Thymus (tissue), 11 donors: ENCODE data around the gene GFOD1. TPM values are rescaled to one million over a fixed set of nuclear protein-coding genes. Genes with fewer than 3 reads are reported as not detected.

Experiments used
- DNase-seq, 9 donors: peaks; one replicate each; pipeline ENCODE4 v3.0.0-alpha.2; 2013; ENCODE audit warnings: low spot score in 9 of 9, low read depth in 6 of 9, missing footprints in 1 of 9
- H3K27ac ChIP-seq, 2 donors: one replicate each; pipeline ENCODE4 v1.5.1; 2013; ENCODE audit warnings: control low read depth in 1 of 2, low read depth in 1 of 2, low read length in 1 of 2, mild to moderate bottlenecking in 1 of 2, moderate library complexity in 1 of 2
- H3K27me3 ChIP-seq, 2 donors: one replicate each; pipeline ENCODE4 v1.5.1; 2013; ENCODE audit warnings: low read length in 1 of 2; ENCODE audit not compliant: control insufficient read depth in 2 of 2, insufficient read depth in 1 of 2
- H3K36me3 ChIP-seq, 2 donors: one replicate each; pipeline ENCODE4 v1.5.1; 2013; ENCODE audit warnings: low read length in 1 of 2, mild to moderate bottlenecking in 1 of 2, moderate library complexity in 1 of 2; ENCODE audit not compliant: control insufficient read depth in 2 of 2, insufficient read depth in 2 of 2
- H3K4me1 ChIP-seq, 2 donors: one replicate each; pipeline ENCODE4 v1.5.1; 2013; ENCODE audit warnings: low read length in 2 of 2; ENCODE audit not compliant: control insufficient read depth in 2 of 2, insufficient read depth in 2 of 2
- H3K4me3 ChIP-seq, 2 donors: one replicate each; pipeline ENCODE4 v1.5.1; 2013; ENCODE audit warnings: low read length in 2 of 2, control low read depth in 1 of 2, mild to moderate bottlenecking in 1 of 2
- H3K9me3 ChIP-seq, 2 donors: one replicate each; pipeline ENCODE4 v1.5.1; 2013; ENCODE audit warnings: low read length in 1 of 2, mild to moderate bottlenecking in 1 of 2; ENCODE audit not compliant: control insufficient read depth in 2 of 2, insufficient read depth in 1 of 2
- WGBS: extraction: QIAGEN DNeasy Blood & Tissue Kit; methylation state at CpG from one replicate; pipeline ENCODE4 v1.1.7; 2013; 5-methylcytosine and 5-hydroxymethylcytosine counted together
- polyA plus RNA-seq: library from polyadenylated mRNA; stranded (reverse); fragments of 200-250 nt; gene quantifications from one replicate; pipeline ENCODE4 v1.2.3, GENCODE V29; 2013
- total RNA-seq: library from RNA; stranded (reverse); fragments of 120-200 nt; gene quantifications from one replicate; pipeline ENCODE4 v1.2.4, GENCODE V29; 2013
- donor health status: healthy.

The GFOD1 gene
- total and polyA plus RNA-seq, 2 donors, result 4.7 to 8.1 TPM

DNA sequence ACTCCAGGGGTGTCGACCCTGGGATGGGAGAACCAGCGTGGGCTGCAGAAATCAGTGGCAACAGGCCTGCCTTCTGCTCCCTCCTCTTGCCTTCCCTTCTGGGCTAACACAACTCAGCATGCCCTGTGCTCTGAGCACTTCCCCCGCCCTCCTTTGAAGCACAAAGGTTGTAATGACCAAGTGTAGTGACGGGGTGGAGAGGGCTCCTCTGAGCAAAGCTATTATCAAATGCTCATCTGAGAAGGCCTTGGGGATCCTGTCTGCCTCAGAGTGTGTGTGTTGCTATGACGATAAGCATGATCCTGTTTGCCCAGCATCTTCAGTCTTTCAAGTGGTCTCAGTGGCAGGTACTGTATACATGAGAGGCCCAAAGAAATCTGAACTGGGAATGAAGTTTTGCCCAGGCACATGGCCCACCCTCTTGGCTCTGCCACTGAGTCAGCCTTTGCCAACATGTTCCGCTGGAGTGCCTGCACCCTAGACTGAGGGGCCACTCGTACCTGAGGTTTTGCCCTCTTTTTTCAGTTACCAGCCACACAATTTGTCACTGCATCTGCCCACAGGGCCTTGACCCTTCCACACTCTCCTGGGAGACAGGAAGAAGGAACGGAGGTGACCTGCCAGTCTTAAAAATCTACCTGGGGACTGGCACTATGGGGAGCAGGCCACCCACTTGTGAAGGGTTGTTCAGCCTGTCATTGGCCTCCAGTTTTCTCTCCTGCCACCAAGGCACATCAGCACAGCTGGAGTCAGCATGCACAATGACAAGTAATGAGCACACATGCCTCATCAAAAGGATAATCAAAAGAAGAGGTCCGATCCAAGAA lies 74.5 kb downstream of the GFOD1 start:
- no peaks in the 10 kb centered on the region for H3K27me3 ChIP-seq
- peaks cover 0 to 2% of the 10 kb centered on the region in 2 donors for H3K4me1 ChIP-seq
- DNase-seq, result no peak
- no peaks in the 10 kb centered on the region for H3K9me3 ChIP-seq
- no peaks in the 10 kb centered on the region for H3K36me3 ChIP-seq
- H3K4me3 ChIP-seq, result no peak overlapping the region
- WGBS, result 93% methylated on average over 9 of the region's 9 CpGs
- no peak overlapping the region for H3K27ac ChIP-seq

DNA sequence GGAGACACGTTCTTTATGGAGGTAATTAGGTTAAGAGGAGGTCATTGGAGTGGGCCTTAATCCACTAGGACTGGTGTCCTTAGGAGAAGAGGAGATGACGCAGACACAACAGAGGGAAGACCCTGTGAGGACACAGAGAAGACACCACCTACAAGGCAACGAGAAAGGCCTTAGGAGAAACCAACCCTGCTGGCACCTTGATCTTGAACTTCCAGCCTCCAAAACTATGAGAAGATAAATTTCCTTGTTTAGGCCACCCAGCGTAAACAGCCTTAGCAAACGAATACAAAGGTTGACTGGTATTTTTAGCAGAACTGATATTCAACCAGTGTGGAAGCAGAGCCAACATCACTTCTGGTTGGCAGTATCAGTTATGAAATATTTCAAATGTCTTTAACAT lies 75.2 kb downstream of the GFOD1 start:
- H3K4me1 ChIP-seq, result peaks cover 0 to 2% of the 10 kb centered on the region in 2 donors
- no peak for DNase-seq
- H3K27me3 ChIP-seq, result no peaks in the 10 kb centered on the region
- H3K36me3 ChIP-seq, result no peaks in the 10 kb centered on the region
- no peak overlapping the region for H3K27ac ChIP-seq
- 98% methylated on average over 5 of the region's 5 CpGs for WGBS
- H3K9me3 ChIP-seq, result no peaks in the 10 kb centered on the region
- H3K4me3 ChIP-seq, result no peak overlapping the region

DNA sequence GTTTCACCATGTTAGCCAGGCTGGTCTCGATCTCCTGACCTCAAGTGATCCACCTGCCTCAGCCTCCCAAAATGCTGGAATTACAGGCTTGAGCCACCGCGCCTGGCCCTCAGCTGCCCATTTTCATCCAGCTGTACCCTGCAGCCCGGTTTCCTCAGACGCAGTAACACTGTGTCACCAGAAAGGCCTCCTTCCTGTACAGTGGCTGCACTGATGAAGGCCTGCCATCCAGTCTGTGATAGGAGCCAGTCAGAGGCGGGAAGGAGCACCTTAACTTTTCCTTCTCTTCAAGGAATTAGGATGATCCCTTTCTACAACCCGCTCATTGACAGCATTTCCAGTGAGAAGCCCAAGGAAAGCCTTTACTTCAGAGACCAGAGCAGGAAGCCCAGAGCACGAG lies 75.9 kb downstream of the GFOD1 start:
- Histone ChIP-seq H3K27me3 (no peaks in the 10 kb centered on the region), H3K4me3 (no peak overlapping the region), H3K4me1 (peaks cover 0 to 2% of the 10 kb centered on the region in 2 donors), H3K9me3 (no peaks in the 10 kb centered on the region), H3K27ac (no peak overlapping the region), H3K36me3 (no peaks in the 10 kb centered on the region)
- DNase-seq, result no peak
- 97% methylated on average over 8 of the region's 8 CpGs for WGBS

DNA sequence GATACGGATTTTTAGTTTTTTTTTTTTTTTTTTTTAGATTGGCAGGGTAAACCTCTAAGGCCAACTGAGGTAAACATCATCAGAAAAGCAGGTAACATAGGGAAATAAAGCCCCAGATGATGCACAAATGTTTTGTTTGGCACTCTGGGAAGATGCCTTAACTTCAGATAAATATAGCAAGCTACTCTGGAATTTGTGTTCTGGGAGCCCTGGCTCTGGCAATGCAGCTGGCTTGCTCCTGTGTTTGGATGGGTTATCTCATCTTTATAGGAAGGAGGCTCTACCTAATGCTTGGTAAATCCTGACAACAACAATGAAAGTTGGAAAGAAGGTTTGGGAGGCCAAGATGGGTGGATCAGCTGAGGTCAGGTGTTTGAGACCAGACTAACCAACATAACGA lies 77.4 kb downstream of the GFOD1 start:
- no peak for DNase-seq
- WGBS, result 90% methylated on average over 2 of the region's 2 CpGs
- Histone ChIP-seq H3K27me3 (no peaks in the 10 kb centered on the region), H3K4me3 (no peak overlapping the region), H3K36me3 (no peaks in the 10 kb centered on the region), H3K9me3 (no peaks in the 10 kb centered on the region), H3K4me1 (peaks cover 0 to 2% of the 10 kb centered on the region in 2 donors), H3K27ac (no peak overlapping the region)

DNA sequence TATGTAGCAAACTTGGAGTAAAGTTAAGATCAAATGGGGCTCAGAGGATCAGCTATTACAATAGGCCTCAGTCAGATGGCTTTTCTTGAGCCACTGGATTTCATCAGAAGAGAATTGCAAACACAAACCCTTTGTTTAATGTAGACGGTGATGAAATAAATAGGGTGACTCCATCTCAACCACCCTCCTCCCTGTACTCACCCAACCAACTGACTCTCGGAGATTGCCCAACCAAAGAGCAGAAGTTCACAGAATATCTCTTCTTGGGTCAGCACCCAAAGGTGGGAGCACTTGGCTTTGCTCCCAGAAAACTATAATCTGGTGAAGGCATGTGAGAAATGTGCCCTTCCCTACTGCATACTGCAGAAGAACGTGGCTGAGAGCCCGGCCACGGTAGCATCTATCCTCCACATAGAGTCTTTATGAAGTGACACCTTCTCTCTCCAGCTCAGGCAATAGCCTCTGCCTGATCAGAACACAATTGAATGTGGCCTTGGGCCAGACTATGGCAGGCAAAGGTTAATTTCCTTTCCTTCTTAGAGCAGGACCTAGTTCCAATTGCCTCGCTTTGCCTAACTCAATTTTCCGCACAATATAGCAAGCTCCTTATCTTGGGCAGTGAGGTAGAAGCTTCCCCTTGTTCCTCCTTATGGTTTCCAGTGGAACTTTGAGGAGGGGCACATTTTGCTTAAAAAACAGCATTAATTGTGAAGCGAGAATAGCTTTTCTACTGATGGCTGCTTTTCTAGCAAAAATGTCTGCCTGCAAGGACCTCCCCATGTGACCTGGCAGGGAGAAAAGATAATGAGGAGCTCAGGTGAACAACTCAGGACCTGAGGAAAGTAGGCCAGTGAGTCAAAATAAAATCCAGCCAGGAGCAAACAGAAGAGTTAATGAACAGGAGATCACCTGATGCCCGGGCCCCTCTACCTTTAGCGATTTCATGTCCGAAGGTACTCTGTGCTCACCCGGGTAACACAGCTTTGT lies 79.4 kb downstream of the GFOD1 start:
- H3K27ac ChIP-seq, result peak overlapping the region in 1 of 2 donors; percentile 25

DNA sequence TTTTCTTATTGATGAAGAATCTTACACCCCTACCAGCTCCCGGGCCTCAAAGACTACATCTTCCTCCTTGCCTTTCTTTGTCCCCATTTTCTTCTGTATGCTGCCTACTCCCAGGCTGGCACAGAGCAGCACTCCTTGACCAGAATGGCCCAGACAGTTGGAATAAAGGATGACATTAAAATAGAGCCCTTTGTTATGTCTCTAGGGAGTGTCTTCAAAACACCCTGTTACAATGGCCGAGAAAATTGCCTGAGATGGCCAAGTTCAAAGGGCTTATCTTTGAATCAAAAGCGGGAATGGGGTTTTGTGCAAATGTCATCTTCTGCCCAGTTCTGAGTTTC lies 80.1 kb downstream of the GFOD1 start:
- DNase-seq, result no peak
- Histone ChIP-seq H3K36me3 (no peaks in the 10 kb centered on the region), H3K27ac (no peak overlapping the region), H3K9me3 (no peaks in the 10 kb centered on the region), H3K4me3 (no peak overlapping the region), H3K27me3 (no peaks in the 10 kb centered on the region), H3K4me1 (no peaks in the 10 kb centered on the region)
- 98% methylated on average over 3 of the region's 3 CpGs for WGBS

More for the DNA sequence above, 79.4 kb downstream of the GFOD1 start:
- 96% methylated on average over 12 of the region's 12 CpGs for WGBS
- no peaks in the 10 kb centered on the region for H3K4me1 ChIP-seq
- no peaks in the 10 kb centered on the region for H3K9me3 ChIP-seq
- H3K27me3 ChIP-seq, result no peaks in the 10 kb centered on the region
- no peak overlapping the region for H3K4me3 ChIP-seq
- no peak for DNase-seq
- no peaks in the 10 kb centered on the region for H3K36me3 ChIP-seq

DNA sequence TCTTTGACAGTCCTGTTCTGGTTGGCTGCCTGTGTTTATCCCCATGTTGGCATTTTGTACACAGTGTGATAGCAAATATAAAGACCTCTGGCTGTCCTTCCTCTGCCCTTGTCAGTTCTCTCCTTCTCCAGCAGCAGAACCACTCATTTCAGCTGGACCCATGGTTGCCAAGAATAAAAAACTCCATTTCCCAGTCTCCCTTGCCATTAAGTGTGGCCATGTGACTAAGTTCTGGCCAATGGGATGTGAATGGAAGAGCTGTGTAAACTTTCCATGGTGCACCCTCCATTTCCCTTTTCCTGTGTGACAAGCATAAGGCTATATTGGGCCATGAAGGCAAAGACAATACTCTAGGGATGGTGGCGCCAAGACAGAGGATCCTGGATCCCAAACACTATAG lies 80.6 kb downstream of the GFOD1 start:
- DNase-seq, result no peak
- Histone ChIP-seq H3K9me3 (no peaks in the 10 kb centered on the region), H3K36me3 (no peaks in the 10 kb centered on the region), H3K4me3 (no peak overlapping the region), H3K27ac (no peak overlapping the region), H3K27me3 (no peaks in the 10 kb centered on the region), H3K4me1 (no peaks in the 10 kb centered on the region)
- WGBS, result 100% methylated on average over 1 of the region's 1 CpG

DNA sequence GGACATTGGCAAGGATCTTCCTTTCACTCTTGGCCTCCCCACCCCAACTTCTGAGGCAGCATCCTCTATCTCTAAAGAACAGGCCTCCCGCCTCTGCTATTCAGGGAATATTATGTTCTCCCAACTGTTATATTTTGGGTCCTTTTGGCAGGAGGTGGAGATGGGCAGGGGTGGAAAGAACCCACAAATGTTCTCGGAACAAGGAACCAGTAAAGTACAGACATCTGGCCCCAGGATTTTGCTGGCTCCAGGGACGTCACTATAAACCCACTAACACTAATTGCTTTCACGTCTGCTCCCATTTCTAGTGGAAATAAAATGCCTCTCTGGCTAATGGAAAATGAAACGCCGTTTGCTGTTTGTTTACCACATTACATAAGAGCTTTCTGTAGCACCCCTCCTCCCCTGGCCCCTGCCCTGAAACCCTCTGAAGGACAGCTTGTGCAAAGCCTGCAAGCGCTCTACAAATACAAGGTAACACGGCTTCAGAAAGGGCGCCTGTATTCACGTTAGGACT lies 81.4 kb downstream of the GFOD1 start:
- no peaks in the 10 kb centered on the region for H3K36me3 ChIP-seq
- no peaks in the 10 kb centered on the region for H3K9me3 ChIP-seq
- no peaks in the 10 kb centered on the region for H3K27me3 ChIP-seq
- no peak overlapping the region for H3K27ac ChIP-seq
- WGBS, result 96% methylated on average over 10 of the region's 10 CpGs
- no peak overlapping the region for H3K4me3 ChIP-seq
- H3K4me1 ChIP-seq, result no peaks in the 10 kb centered on the region
- no peak for DNase-seq

DNA sequence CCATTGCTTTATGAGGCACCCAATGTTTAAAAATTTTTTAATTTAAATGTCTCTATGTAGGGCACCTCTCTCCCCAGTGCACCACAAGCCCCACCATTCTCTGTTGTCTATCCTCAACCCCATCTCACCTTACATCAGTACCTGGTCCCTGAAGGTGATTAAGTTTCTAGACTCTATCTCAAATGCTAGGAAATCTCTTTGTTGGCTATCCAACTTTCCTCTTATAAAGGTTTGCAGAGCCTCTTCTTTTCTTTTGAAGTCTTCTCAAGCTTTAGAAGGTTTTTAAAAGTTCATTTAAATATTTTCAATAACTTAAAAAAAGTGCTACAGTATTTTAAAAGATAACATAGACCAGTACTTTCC lies 82.5 kb downstream of the GFOD1 start:
- H3K4me1 ChIP-seq, result no peaks in the 10 kb centered on the region
- H3K4me3 ChIP-seq, result no peak overlapping the region
- H3K27me3 ChIP-seq, result no peaks in the 10 kb centered on the region
- no peak for DNase-seq
- no peak overlapping the region for H3K27ac ChIP-seq
- H3K36me3 ChIP-seq, result no peaks in the 10 kb centered on the region
- H3K9me3 ChIP-seq, result no peaks in the 10 kb centered on the region
